Gastrocnemius medialis (tissue), 4 donors: ENCODE measurements around the gene NCAM2. TPM values are rescaled to one million over a fixed set of nuclear protein-coding genes. Genes with fewer than 3 reads are reported as not detected.

Experiments used
- ATAC-seq, 2 donors: fragments of 150-250 bp; one replicate each; pipeline ENCODE4 v1.9.1; 2016
- DNase-seq, 2 donors: peaks; one replicate each; pipeline ENCODE4 v3.0.0-alpha.2; 2019
- H3K27ac ChIP-seq, 4 donors: fragments of 200-600 bp; sonication (generic); 1 replicate in 1 of 4; 2 replicates in 3 of 4; pipeline ENCODE4 v1.5.1; 2016 to 2018; ENCODE audit warnings: mild to moderate bottlenecking in 2 of 4, moderate library complexity in 1 of 4
- H3K27me3 ChIP-seq, 3 donors: fragments of 200-600 bp; sonication (generic) in 2 of 3; 1 replicate in 1 of 3; 2 replicates in 2 of 3; pipeline versions ENCODE4 v1.5.1 to v1.6.0; 2016 to 2019; ENCODE audit warnings: mild to moderate bottlenecking in 1 of 3, moderate library complexity in 1 of 3
- H3K36me3 ChIP-seq, 2 donors: fragments of 200-600 bp; sonication (generic) in 1 of 2; one replicate each; pipeline ENCODE4 v1.5.1; 2017 to 2018
- H3K4me1 ChIP-seq, 2 donors: fragments of 200-600 bp; sonication (generic) in 1 of 2; one replicate each; pipeline ENCODE4 v1.5.1; 2016 to 2017; ENCODE audit warnings: mild to moderate bottlenecking in 2 of 2
- H3K4me3 ChIP-seq, 4 donors: fragments of 200-600 bp; sonication (generic) in 3 of 4; 1 replicate in 1 of 4; 2 replicates in 3 of 4; pipeline ENCODE4 v1.5.1; 2016 to 2019; ENCODE audit warnings: mild to moderate bottlenecking in 2 of 4
- H3K9me3 ChIP-seq, 3 donors: fragments of 200-600 bp; sonication (generic) in 2 of 3; 1 replicate in 1 of 3; 2 replicates in 2 of 3; pipeline ENCODE4 v1.5.1; 2016 to 2019
- POLR2A ChIP-seq, 2 donors: fragments of 450-650 bp; IDR thresholded peaks; one replicate each; pipeline ENCODE4 v1.6.1; 2017; ENCODE audit warnings: antibody characterized with exemption in 2 of 2, mild to moderate bottlenecking in 2 of 2, moderate library complexity in 2 of 2
- in situ Hi-C, 4 donors: fragments of 200-750 bp; cut with MboI; loops; one replicate each; pipeline versions ENCODE4 v1.15.0 to v1.8.0; 2017; ENCODE audit warnings: low sequenced_read_pairs in 4 of 4
- intact Hi-C: fragments of 100-400 bp; cut with DNase I; formaldehyde crosslinking; loops from one replicate; pipeline ENCODE4 v1.15.1; 2023; ENCODE audit warnings: low total_unique reads
- total RNA-seq, 4 donors: library from RNA; depleted of rRNA; stranded (reverse); fragments of >200 nt; gene quantifications; one replicate each; pipeline versions ENCODE4 v1.1.0 to v1.2.3, GENCODE V29; 2016
- TF ChIP-seq, protein P1 (sequence below), 5 experiments: fragments of 450-650 bp in 3 of 5; fragments of 200-600 bp in 2 of 5; sonication (generic) in 2 of 5; IDR thresholded peaks in 4 of 5; conservative IDR thresholded peaks in 1 of 5; 1 replicate in 4 of 5; 2 replicates in 1 of 5; pipeline ENCODE4 v1.5.1; 2016 to 2019; ENCODE audit warnings: antibody characterized with exemption in 5 of 5, mild to moderate bottlenecking in 3 of 5, moderate library complexity in 3 of 5

The NCAM2 gene
- total RNA-seq, 4 donors from 2014 or later = 0.07 to 1.9 (median 0.65) TPM

DNA sequence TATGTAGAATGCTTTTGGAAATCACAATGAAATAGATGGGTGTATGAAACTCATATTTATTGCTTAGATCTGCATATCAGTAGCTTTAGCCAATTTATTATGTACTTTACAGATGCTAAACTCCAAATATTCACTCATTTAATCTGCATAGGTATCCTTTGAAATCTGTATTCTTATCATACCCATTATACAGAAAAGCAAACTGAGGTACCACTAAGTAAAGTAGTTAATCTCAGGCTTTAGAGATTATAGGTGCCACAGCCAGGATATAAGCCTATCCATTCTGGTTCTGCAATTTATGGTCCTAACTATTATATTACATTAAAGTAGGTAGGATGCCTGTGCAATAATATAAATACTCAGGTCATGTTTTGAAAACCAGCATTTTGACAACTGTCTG, 369.4 kb downstream of the NCAM2 start:
- DNase-seq (no peak), ATAC-seq (no peak)
- no peaks in the 10 kb centered on the region for H3K4me1 ChIP-seq
- in situ Hi-C loops (no loop called here), intact Hi-C loops (no loop called here)
- H3K27me3 ChIP-seq = no peaks in the 10 kb centered on the region
- no peak overlapping the region for H3K4me3 ChIP-seq
- no peaks in the 10 kb centered on the region for H3K9me3 ChIP-seq
- no peaks in the 10 kb centered on the region for H3K36me3 ChIP-seq
- no peak overlapping the region for H3K27ac ChIP-seq
- TF ChIP-seq, protein P1, sequence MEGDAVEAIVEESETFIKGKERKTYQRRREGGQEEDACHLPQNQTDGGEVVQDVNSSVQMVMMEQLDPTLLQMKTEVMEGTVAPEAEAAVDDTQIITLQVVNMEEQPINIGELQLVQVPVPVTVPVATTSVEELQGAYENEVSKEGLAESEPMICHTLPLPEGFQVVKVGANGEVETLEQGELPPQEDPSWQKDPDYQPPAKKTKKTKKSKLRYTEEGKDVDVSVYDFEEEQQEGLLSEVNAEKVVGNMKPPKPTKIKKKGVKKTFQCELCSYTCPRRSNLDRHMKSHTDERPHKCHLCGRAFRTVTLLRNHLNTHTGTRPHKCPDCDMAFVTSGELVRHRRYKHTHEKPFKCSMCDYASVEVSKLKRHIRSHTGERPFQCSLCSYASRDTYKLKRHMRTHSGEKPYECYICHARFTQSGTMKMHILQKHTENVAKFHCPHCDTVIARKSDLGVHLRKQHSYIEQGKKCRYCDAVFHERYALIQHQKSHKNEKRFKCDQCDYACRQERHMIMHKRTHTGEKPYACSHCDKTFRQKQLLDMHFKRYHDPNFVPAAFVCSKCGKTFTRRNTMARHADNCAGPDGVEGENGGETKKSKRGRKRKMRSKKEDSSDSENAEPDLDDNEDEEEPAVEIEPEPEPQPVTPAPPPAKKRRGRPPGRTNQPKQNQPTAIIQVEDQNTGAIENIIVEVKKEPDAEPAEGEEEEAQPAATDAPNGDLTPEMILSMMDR (IDR thresholded peaks at IDR 0.05 in 4 of 5, conservative IDR thresholded peaks at IDR 0.05 in 1 of 5) = no peak
- no peak for TF ChIP-seq POLR2A (IDR thresholded peaks at IDR 0.05)

DNA sequence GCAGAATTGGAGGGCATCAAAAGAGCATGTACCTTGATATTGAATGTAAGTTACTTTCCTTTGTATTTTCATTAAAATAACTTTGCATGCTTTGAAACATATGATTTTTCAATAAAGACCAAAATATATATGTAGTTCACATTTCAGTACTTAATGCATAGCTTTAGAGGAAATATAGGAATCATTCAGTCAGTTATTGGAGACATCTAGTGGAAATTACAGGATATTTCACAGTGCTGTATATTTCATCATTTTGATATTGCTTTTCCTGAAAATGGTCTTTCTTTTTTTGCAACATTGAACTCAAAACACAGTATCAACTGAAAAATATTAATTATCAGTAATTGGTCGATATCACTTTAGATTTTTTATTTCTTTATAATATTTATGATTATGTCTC, 375.8 kb downstream of the NCAM2 start:
- H3K4me1 ChIP-seq = no peaks in the 10 kb centered on the region
- H3K27ac ChIP-seq = no peak overlapping the region
- DNase-seq = no peak
- no peak for TF ChIP-seq POLR2A (IDR thresholded peaks at IDR 0.05)
- TF ChIP-seq, protein P1 (IDR thresholded peaks at IDR 0.05 in 4 of 5, conservative IDR thresholded peaks at IDR 0.05 in 1 of 5) = no peak
- no peaks in the 10 kb centered on the region for H3K27me3 ChIP-seq
- in situ Hi-C loops = no loop called here
- H3K9me3 ChIP-seq = no peaks in the 10 kb centered on the region
- intact Hi-C loops = no loop called here
- H3K4me3 ChIP-seq = no peak overlapping the region
- ATAC-seq = no peak
- no peaks in the 10 kb centered on the region for H3K36me3 ChIP-seq

DNA sequence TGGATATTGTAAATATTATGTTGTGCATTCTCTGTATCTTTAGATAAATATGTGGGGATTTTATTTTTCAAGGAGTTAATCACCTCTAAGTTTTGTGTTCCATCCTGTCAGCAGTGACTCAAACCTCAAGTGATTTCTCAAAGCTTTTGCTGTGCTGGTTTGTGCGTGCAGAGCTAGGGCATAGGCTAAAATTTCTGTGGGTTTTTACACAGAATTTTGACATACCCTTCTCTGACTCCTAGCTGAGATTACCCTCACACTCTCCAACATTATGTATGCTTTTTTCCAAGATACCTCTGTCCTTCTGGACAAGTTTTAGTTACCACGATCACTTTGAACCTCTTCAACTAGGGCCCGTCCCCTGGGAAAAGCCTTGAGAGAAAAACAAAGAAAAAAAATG, 384.9 kb downstream of the NCAM2 start:
- intact Hi-C loops = no loop called here
- H3K27me3 ChIP-seq = no peaks in the 10 kb centered on the region
- H3K27ac ChIP-seq = no peak overlapping the region
- ATAC-seq (no peak), DNase-seq (no peak)
- H3K4me3 ChIP-seq = no peak overlapping the region
- no peaks in the 10 kb centered on the region for H3K36me3 ChIP-seq
- H3K9me3 ChIP-seq = no peaks in the 10 kb centered on the region
- in situ Hi-C loops = no loop called here
- TF ChIP-seq, protein P1 (IDR thresholded peaks at IDR 0.05 in 4 of 5, conservative IDR thresholded peaks at IDR 0.05 in 1 of 5) = no peak
- TF ChIP-seq POLR2A (IDR thresholded peaks at IDR 0.05) = no peak
- H3K4me1 ChIP-seq = no peaks in the 10 kb centered on the region

DNA sequence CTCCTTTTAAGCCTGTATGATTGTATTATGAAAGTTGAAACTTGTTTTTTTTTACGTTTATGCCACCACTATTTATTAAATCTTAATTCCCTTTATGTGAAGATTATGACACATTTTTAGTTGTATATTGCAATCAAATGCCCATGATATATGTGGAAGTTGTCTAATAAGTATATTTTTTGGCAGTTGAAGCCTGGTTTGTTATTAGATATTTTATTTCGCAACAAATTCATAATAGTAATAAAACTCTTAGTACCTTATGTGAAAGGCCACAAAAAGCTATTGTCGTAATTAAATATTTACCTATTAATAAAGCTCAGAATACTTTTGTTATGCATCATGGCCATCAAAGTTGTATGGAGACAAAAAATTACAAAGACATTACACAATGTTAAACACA, 386.8 kb downstream of the NCAM2 start:
- TF ChIP-seq, protein P1 (IDR thresholded peaks at IDR 0.05 in 4 of 5, conservative IDR thresholded peaks at IDR 0.05 in 1 of 5) = no peak
- TF ChIP-seq POLR2A (IDR thresholded peaks at IDR 0.05) = no peak
- DNase-seq (no peak), ATAC-seq (no peak)
- Histone ChIP-seq H3K4me3 (no peak overlapping the region), H3K27ac (no peak overlapping the region), H3K27me3 (no peaks in the 10 kb centered on the region), H3K9me3 (no peaks in the 10 kb centered on the region), H3K36me3 (no peaks in the 10 kb centered on the region), H3K4me1 (no peaks in the 10 kb centered on the region)
- in situ Hi-C loops = no loop called here
- intact Hi-C loops = no loop called here

DNA sequence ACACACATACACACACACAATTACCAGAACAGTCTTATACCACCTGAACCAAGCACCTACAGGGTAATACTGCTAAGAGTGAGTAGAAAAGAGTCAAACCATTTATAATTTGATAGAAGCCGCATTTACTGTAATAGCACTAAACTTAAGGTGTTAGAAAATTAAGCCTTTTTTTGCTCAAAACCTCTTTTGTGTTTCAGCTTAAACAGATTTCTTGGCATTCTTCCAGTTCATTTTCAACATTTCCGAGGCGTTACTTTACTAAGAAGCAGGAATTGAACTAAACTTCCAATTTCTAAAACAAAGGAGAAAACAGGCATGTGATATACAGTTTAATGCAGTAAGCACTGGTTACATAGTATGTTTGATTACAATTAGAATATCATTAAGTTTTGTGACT, 387.2 kb downstream of the NCAM2 start:
- ATAC-seq (no peak), DNase-seq (no peak)
- intact Hi-C loops (no loop called here), in situ Hi-C loops (no loop called here)
- Histone ChIP-seq H3K27ac (no peak overlapping the region), H3K9me3 (no peaks in the 10 kb centered on the region), H3K4me1 (no peaks in the 10 kb centered on the region), H3K36me3 (no peaks in the 10 kb centered on the region), H3K4me3 (no peak overlapping the region), H3K27me3 (no peaks in the 10 kb centered on the region)
- TF ChIP-seq, protein P1 (IDR thresholded peaks at IDR 0.05 in 4 of 5, conservative IDR thresholded peaks at IDR 0.05 in 1 of 5) = no peak
- no peak for TF ChIP-seq POLR2A (IDR thresholded peaks at IDR 0.05)
